Tibial artery (tissue), 4 donors: ENCODE measurements around the gene ITPR3.

Source experiments
- DNase-seq, 2 donors: peaks; one replicate each; pipeline ENCODE4 v3.0.0-alpha.2; 2019
- H3K27ac ChIP-seq, 2 donors: fragments of 200-600 bp; sonication (generic) in 1 of 2; 1 replicate in 1 of 2; 2 replicates in 1 of 2; pipeline ENCODE4 v1.5.1; 2018 to 2019; ENCODE audit warnings: mild to moderate bottlenecking in 1 of 2
- H3K27me3 ChIP-seq, 2 donors: fragments of 200-600 bp; sonication (generic) in 1 of 2; one replicate each; pipeline versions ENCODE4 v1.5.1 to v1.6.0; 2016 to 2019
- H3K36me3 ChIP-seq, 3 donors: fragments of 200-600 bp; sonication (generic) in 2 of 3; one replicate each; pipeline ENCODE4 v1.5.1; 2016 to 2019; ENCODE audit warnings: mild to moderate bottlenecking in 2 of 3
- H3K4me1 ChIP-seq, 4 donors: fragments of 200-600 bp; sonication (generic) in 2 of 4; 1 replicate in 3 of 4; 2 replicates in 1 of 4; pipeline ENCODE4 v1.5.1; 2016 to 2019
- H3K4me3 ChIP-seq, 2 donors: fragments of 200-600 bp; sonication (generic) in 1 of 2; 1 replicate in 1 of 2; 2 replicates in 1 of 2; pipeline ENCODE4 v1.5.1; 2018 to 2019; ENCODE audit warnings: mild to moderate bottlenecking in 2 of 2
- H3K9me3 ChIP-seq, 3 donors: fragments of 200-600 bp; sonication (generic) in 1 of 3; one replicate each; pipeline ENCODE4 v1.5.1; 2016 to 2019
- CTCF ChIP-seq, 2 experiments: fragments of 200-600 bp in 1 of 2; fragments of 450-650 bp in 1 of 2; IDR thresholded peaks; one replicate each; pipeline ENCODE4 v1.5.1; 2017 to 2019; ENCODE audit warnings: antibody characterized with exemption in 2 of 2, mild to moderate bottlenecking in 1 of 2, moderate library complexity in 1 of 2
- intact Hi-C: fragments of 100-400 bp; cut with DNase I; formaldehyde crosslinking; loops from one replicate; pipeline ENCODE4 v1.15.0; 2023; ENCODE audit warnings: low total_unique reads

The ITPR3 gene

GRCh38 chr6:33692078-33692759, 71.1 kb downstream of the ITPR3 start:
- TF ChIP-seq CTCF (IDR thresholded peaks at IDR 0.05), result no peak
- DNase-seq, result no peak
- Histone ChIP-seq H3K9me3 (no peaks in the 10 kb centered on the region), H3K4me3 (no peak overlapping the region), H3K27me3 (no peaks in the 10 kb centered on the region), H3K4me1 (peaks cover 0 to 47% (median 20%) of the 10 kb centered on the region in 4 donors), H3K36me3 (peaks cover 0 to 90% (median 30%) of the 10 kb centered on the region in 3 donors), H3K27ac (peak overlapping the region in 1 of 2 donors; percentile 41)
- intact Hi-C loops, result no loop called here

GRCh38 chr6:33692760-33693158, 71.6 kb downstream of the ITPR3 start:
- peaks cover 0 to 90% (median 24%) of the 10 kb centered on the region in 3 donors for H3K36me3 ChIP-seq
- no peak overlapping the region for H3K4me3 ChIP-seq
- intact Hi-C loops, result no loop called here
- H3K4me1 ChIP-seq, result peaks cover 0 to 50% (median 21%) of the 10 kb centered on the region in 4 donors
- no peaks in the 10 kb centered on the region for H3K27me3 ChIP-seq
- TF ChIP-seq CTCF (IDR thresholded peaks at IDR 0.05), result no peak
- DNase-seq, result no peak
- H3K9me3 ChIP-seq, result no peaks in the 10 kb centered on the region
- peak overlapping the region in 1 of 2 donors; percentile 41 for H3K27ac ChIP-seq

GRCh38 chr6:33693186-33694105, 72.3 kb downstream of the ITPR3 start:
- no peak for DNase-seq

GRCh38 chr6:33694401-33694931, 73.3 kb downstream of the ITPR3 start:
- H3K4me1 ChIP-seq, result peaks cover 0 to 50% (median 21%) of the 10 kb centered on the region in 4 donors
- H3K9me3 ChIP-seq, result no peaks in the 10 kb centered on the region
- no peaks in the 10 kb centered on the region for H3K27me3 ChIP-seq
- peaks cover 0 to 81% (median 7%) of the 10 kb centered on the region in 3 donors for H3K36me3 ChIP-seq
- TF ChIP-seq CTCF (IDR thresholded peaks at IDR 0.05), result no peak
- intact Hi-C loops, result no loop called here
- peak overlapping the region; percentile 41 to 49 for H3K27ac ChIP-seq
- DNase-seq, result no peak
- no peak overlapping the region for H3K4me3 ChIP-seq

More at GRCh38 chr6:33693186-33694105, 72.3 kb downstream of the ITPR3 start:
- intact Hi-C loops, result no loop called here
- Histone ChIP-seq H3K4me3 (no peak overlapping the region), H3K27me3 (no peaks in the 10 kb centered on the region), H3K4me1 (peaks cover 0 to 50% (median 21%) of the 10 kb centered on the region in 4 donors), H3K36me3 (peaks cover 0 to 90% (median 17%) of the 10 kb centered on the region in 3 donors), H3K27ac (peak overlapping the region; percentile 41 to 49), H3K9me3 (no peaks in the 10 kb centered on the region)
- TF ChIP-seq CTCF (IDR thresholded peaks at IDR 0.05), result no peak

- Histone ChIP-seq H3K27ac (peak overlapping the region; percentile 41 to 49), H3K4me1 (peaks cover 0 to 50% (median 21%) of the 10 kb centered on the region in 4 donors), H3K27me3 (no peaks in the 10 kb centered on the region), H3K36me3 (peaks cover 0 to 77% (median 7%) of the 10 kb centered on the region in 3 donors), H3K4me3 (no peak overlapping the region), H3K9me3 (no peaks in the 10 kb centered on the region)
- DNase-seq, result no peak
- TF ChIP-seq CTCF (IDR thresholded peaks at IDR 0.05), result no peak
- intact Hi-C loops, result loop anchor here (5.0 kb wide), 1 partner anchor 108 kb away; no protein-coding TSS in a partner anchor
These were observed 73.9 kb downstream of the ITPR3 start for GRCh38 chr6:33694977-33695376.
